NB4 (cell line): Measurements from ENCODE around the gene PCOLCE2.

ENCODE experiments used
- CTCF ChIP-seq: IDR thresholded peaks from one replicate; pipeline ENCODE4 v1.5.1; 2012; ENCODE audit warnings: low read depth, low read length
- MAX ChIP-seq: IDR thresholded peaks from 2 replicates; pipeline ENCODE4 v1.6.1; 2011; ENCODE audit warnings: low read depth, low read length
- POLR2A ChIP-seq: IDR thresholded peaks from 2 replicates; pipeline ENCODE4 v1.6.1; 2011; ENCODE audit warnings: mild to moderate bottlenecking; ENCODE audit not compliant: insufficient read length; ENCODE audit errors: extremely low read depth

- TF ChIP-seq POLR2A, result no peak
- TF ChIP-seq CTCF, result no peak
- no peak for TF ChIP-seq MAX
These were observed 79.6 kb downstream of the PCOLCE2 start for GRCh38 chr3:142809259-142809658.
